22Rv1 (cell line): ENCODE measurements around the gene TMPRSS7.

ENCODE experiments used
- H3K27ac ChIP-seq: fragments of 450-650 bp; 2 replicates; pipeline ENCODE4 v1.5.1; 2017
- ZFX ChIP-seq: fragments of 450-650 bp; IDR thresholded peaks from 2 replicates; pipeline ENCODE4 v1.6.1; 2017; ENCODE audit warnings: antibody characterized with exemption, borderline replicate concordance
- TF ChIP-seq, protein P1 (sequence below): fragments of 450-650 bp; IDR thresholded peaks from 2 replicates; pipeline ENCODE4 v1.5.1; 2017; ENCODE audit warnings: mild to moderate bottlenecking

The TMPRSS7 gene

GRCh38 chr3:112085735-112086075 lies 51.2 kb downstream of the TMPRSS7 start:
- peak overlapping the region; percentile 56; the same call in 1 of the 2 replicates for H3K27ac ChIP-seq
- no peak for TF ChIP-seq ZFX
- TF ChIP-seq, protein P1, sequence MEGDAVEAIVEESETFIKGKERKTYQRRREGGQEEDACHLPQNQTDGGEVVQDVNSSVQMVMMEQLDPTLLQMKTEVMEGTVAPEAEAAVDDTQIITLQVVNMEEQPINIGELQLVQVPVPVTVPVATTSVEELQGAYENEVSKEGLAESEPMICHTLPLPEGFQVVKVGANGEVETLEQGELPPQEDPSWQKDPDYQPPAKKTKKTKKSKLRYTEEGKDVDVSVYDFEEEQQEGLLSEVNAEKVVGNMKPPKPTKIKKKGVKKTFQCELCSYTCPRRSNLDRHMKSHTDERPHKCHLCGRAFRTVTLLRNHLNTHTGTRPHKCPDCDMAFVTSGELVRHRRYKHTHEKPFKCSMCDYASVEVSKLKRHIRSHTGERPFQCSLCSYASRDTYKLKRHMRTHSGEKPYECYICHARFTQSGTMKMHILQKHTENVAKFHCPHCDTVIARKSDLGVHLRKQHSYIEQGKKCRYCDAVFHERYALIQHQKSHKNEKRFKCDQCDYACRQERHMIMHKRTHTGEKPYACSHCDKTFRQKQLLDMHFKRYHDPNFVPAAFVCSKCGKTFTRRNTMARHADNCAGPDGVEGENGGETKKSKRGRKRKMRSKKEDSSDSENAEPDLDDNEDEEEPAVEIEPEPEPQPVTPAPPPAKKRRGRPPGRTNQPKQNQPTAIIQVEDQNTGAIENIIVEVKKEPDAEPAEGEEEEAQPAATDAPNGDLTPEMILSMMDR: no peak

DNA sequence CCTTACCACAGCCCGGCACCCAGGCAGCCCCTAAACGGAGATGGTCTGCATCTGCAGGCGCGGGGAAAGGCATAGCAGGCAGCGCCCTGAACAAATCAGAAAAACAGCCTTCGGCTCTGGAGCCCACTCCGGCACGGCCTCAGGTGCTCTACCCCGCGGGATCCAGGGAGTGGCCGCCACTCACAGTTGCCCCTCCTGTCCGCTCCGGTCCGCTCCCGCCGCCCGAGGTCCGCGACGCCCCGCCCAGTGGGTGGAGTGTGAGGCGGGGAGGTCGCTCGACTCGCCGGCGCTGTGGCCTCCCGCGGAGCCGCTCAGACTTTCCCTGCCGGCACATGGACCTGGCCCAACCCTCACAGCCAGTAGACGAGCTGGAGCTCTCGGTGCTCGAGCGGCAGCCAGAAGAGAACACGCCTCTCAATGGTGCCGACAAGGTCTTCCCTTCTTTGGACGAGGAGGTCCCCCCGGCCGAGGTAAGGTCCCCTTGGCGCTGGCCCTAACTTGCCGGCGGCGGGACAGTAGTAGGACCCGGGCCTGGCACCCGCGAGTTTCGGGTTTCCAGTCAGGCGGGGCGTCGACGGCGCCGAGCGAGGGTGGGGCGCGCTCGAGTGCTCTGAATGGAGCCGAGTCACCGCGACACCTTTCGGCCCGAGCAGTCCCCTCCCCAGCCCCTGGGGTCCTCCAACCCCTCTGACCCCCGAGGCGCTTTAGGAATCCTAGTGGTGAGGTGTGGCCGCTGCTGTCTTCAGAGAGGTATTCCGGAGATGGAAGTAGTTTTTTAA lies 51.7 kb downstream of the TMPRSS7 start, which contains the start of gene C3orf52:
C3orf52 (plus strand) TSS at position 314 of the 779 bp plus-strand sequence; CDS start at position 333, 19 bp downstream.
- peak within 1 kb of the TSS; percentile 56 for H3K27ac ChIP-seq
- no peak for TF ChIP-seq ZFX
- TF ChIP-seq, protein P1: 0 out of 2 replicates have a peak, but pooled peaks have one; percentile 12

DNA sequence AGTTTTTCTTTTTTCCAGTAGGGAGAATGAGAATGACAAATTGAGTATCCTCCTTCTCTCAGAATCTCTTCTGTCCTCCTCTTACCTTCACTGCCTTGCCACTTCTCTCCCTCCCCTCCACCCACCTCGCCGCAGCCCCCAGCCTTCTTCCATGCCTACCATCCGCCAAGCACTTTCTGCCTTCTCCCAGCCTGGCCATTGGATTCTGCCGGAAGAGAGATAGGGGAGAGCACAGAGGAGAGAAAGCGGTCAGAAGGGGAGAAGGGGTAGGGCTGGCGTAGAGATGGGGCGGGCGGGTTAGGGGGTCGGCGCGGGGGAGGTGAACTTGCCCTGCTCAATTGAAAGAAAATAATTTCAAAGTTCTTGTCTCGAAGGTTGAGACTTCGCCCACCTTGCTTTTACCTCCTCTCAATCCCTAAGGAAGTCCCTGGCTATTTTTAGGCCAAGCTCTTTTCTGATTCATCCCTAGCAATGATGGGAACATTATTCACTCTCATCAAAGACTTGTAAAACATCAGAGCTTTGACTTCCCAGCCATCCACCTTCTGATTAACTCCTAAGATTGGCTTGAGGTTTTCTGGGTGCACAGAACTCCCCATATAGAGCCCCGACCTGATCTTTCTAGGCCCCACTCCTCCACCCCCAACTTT lies 52.5 kb downstream of the TMPRSS7 start:
- H3K27ac ChIP-seq: peak overlapping the region; percentile 56; the same call in 1 of the 2 replicates
- TF ChIP-seq ZFX: no peak

GRCh38 chr3:112087746-112088145 lies 53.2 kb downstream of the TMPRSS7 start:
- H3K27ac ChIP-seq: no peak overlapping the region
- no peak for TF ChIP-seq ZFX
- TF ChIP-seq, protein P1: no peak

- no peak overlapping the region for H3K27ac ChIP-seq
- no peak for TF ChIP-seq ZFX
- TF ChIP-seq, protein P1: no peak
Measured at GRCh38 chr3:112088944-112089343, 54.4 kb downstream of the TMPRSS7 start.

- H3K27ac ChIP-seq: no peak overlapping the region
- TF ChIP-seq, protein P1: no peak
- no peak for TF ChIP-seq ZFX
Measured at GRCh38 chr3:112089956-112090886, 55.7 kb downstream of the TMPRSS7 start.

DNA sequence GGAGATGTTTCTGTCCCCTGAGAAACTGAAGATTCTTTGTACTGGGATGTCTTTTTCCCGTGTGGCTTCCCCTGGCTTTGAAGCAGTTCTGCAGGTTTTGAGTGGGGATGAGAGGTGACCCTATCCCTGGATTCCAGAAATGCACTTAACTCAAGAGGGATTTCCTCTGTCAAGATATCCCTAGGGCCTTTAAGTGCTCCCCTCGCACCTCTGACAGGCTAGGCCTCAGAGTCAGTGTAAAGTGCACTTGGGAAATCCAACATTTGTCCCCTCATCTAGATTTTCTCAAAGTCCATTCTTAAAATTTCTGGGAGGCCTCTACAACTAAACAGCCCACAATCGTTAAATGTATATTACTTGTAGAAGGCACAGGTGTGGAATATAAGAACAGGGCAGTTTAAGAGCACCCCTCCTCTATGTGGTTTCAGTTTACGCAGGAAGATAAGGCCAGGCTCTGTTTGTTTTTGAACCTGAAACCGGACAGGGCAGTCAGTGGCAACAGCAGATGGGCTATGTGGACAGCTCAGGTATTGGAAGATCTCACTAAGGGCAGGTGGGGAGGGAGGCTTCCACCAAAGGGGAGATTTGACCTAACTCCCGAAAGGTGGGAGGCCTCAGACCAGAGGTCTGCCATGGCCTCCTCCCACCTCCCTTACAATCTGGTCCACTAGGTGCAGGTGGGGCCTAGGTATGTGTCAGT lies 56.5 kb downstream of the TMPRSS7 start:
- no peak overlapping the region for H3K27ac ChIP-seq
- no peak for TF ChIP-seq ZFX
- TF ChIP-seq, protein P1: no peak
